Ovary (tissue), 9 donors: Measurements from ENCODE around the gene IRF4. TPM values are rescaled to one million over a fixed set of nuclear protein-coding genes. Genes with fewer than 3 reads are reported as not detected.

Experiments
- DNase-seq, 5 donors: peaks; one replicate each; pipeline ENCODE4 v3.0.0-alpha.2; 2019 to 2020
- H3K27ac ChIP-seq, 2 donors: fragments of 200-600 bp; one replicate each; pipeline versions ENCODE4 v1.5.1 to v1.8.0; 2019 to 2022
- H3K27me3 ChIP-seq: fragments of 200-600 bp; one replicate; pipeline ENCODE4 v1.8.0; 2022
- H3K36me3 ChIP-seq: fragments of 200-600 bp; sonication (generic); one replicate; pipeline ENCODE4 v1.5.1; 2019
- H3K4me1 ChIP-seq: one replicate; pipeline ENCODE4 v1.8.1; 2013; ENCODE audit warnings: mild to moderate bottlenecking, moderate library complexity; ENCODE audit not compliant: insufficient read depth
- H3K4me3 ChIP-seq: fragments of 200-600 bp; sonication (generic); one replicate; pipeline ENCODE4 v1.5.1; 2017
- H3K9me3 ChIP-seq, 2 donors: fragments of 200-600 bp in 1 of 2; sonication (generic) in 1 of 2; one replicate each; pipeline versions ENCODE4 v1.5.1 to v1.8.1; 2013 to 2019; ENCODE audit warnings: mild to moderate bottlenecking in 1 of 2, moderate library complexity in 1 of 2
- EP300 ChIP-seq: sonication (generic); formaldehyde crosslinking; IDR thresholded peaks from one replicate; pipeline ENCODE4 v1.6.1; 2017; ENCODE audit warnings: antibody characterized with exemption
- POLR2A ChIP-seq: fragments of 450-650 bp; IDR thresholded peaks from one replicate; pipeline ENCODE4 v1.6.1; 2017; ENCODE audit warnings: antibody characterized with exemption, mild to moderate bottlenecking, moderate library complexity
- WGBS, 3 donors: extraction: QIAGEN DNeasy Blood & Tissue Kit in 1 of 3; methylation state at CpG; one replicate each; pipeline versions ENCODE4 v1.1.5 to v1.1.7; 2013 to 2017; 5-methylcytosine and 5-hydroxymethylcytosine counted together
- intact Hi-C, 4 donors: fragments of 100-400 bp; cut with DNase I; formaldehyde crosslinking; loops; one replicate each; pipeline versions ENCODE4 v1.11.0 to v1.15.1; 2022 to 2023
- polyA plus RNA-seq, 2 donors: library from polyadenylated mRNA; stranded (reverse); fragments of 200-250 nt in 1 of 2; fragments of 350-450 nt in 1 of 2; fragmentation: Illumina TruSeq in 1 of 2; extraction: RNeasy Lipid Tissue Mini Kit (QIAGEN cat#74804) in 1 of 2; gene quantifications; one replicate each; pipeline ENCODE4 v1.2.3, GENCODE V29; 2013 to 2014
- total RNA-seq, 7 donors: library from RNA; depleted of rRNA in 2 of 7; stranded (reverse); fragments of >200 nt in 2 of 7; fragmentation: NEBNext Ultra II Directional in 3 of 7; extraction: Animal tissue kit (Norgen Biotek cat#: 25700) in 3 of 7; gene quantifications; one replicate each; pipeline versions ENCODE4 v1.1.0 to v1.2.4, GENCODE V29; 2016 to 2023
- TF ChIP-seq, protein P1 (sequence below), 3 donors: fragments of 450-650 bp in 2 of 3; fragments of 200-600 bp in 1 of 3; IDR thresholded peaks; one replicate each; pipeline versions ENCODE4 v1.5.1 to v1.8.0; 2016 to 2022; ENCODE audit warnings: antibody characterized with exemption in 3 of 3, mild to moderate bottlenecking in 1 of 3
- donor health status: DM: no; HTN: no; CAD: no; lungs with moderate emphysema.
- donor health status: DM: no; HTN: no; CAD: no.
- donor health status: Bipolar disorder and iron deficiency.
- donor health status: DM: yes; HTN: yes; CAD: no.
- donor health status: DM: no; HTN: no; CAD: no.
- donor health status: DM: yes; HTN: yes; CAD: no.

The IRF4 gene
- total and polyA plus RNA-seq, 9 donors = 0.12 to 20.7 (median 1.0) TPM

DNA sequence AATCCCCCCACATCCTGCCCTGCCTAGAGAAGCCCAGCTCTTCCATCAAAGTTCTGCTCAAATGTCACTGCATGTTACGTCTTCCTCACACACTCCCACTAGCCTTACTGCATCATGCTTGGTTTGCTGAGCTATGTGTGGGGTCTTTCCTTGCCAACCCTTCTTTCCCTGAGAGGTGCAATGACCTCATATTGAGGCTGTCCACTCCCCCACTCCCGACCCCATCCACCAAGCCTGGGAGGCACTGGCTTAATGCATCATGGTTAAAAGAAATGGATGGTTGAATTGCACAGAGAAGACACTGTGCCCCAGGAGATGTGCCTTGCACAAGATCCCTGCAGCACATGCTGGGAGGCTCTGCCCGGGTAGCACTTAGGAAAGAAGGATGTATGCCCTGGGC is 7.7 kb upstream of the IRF4 start:
- TF ChIP-seq POLR2A = no peak
- TF ChIP-seq, protein P1, sequence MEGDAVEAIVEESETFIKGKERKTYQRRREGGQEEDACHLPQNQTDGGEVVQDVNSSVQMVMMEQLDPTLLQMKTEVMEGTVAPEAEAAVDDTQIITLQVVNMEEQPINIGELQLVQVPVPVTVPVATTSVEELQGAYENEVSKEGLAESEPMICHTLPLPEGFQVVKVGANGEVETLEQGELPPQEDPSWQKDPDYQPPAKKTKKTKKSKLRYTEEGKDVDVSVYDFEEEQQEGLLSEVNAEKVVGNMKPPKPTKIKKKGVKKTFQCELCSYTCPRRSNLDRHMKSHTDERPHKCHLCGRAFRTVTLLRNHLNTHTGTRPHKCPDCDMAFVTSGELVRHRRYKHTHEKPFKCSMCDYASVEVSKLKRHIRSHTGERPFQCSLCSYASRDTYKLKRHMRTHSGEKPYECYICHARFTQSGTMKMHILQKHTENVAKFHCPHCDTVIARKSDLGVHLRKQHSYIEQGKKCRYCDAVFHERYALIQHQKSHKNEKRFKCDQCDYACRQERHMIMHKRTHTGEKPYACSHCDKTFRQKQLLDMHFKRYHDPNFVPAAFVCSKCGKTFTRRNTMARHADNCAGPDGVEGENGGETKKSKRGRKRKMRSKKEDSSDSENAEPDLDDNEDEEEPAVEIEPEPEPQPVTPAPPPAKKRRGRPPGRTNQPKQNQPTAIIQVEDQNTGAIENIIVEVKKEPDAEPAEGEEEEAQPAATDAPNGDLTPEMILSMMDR (IDR thresholded peaks at IDR 0.05) = no peak
- TF ChIP-seq EP300 = no peak

DNA sequence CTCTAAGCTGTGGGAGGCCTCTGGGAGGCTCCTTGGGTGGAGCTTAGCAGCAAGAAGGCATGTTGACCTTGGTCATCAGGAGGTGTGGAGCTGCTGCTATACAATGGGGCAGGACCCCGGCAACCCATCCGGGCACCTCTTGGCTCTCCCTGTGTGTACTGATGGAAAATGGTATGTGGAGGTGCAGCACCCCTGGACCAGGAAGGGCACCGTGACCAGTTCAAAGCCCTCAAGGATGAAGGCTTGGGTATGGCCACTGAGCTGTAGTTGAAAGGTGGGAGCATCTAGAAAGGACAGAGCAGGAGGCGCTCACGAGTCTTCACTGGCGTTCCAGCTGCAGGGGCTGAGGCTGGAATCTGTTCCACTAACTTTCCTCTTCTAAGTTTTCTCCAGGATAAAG is 6.7 kb upstream of the IRF4 start:
- WGBS, 3 donors = 78 to 87% (median 78%) methylated on average over 6 of the region's 6 CpGs
- TF ChIP-seq POLR2A (no peak), EP300 (no peak)
- TF ChIP-seq, protein P1 (IDR thresholded peaks at IDR 0.05) = no peak
- intact Hi-C loops = no loop called here
- Histone ChIP-seq H3K36me3 (no peaks in the 10 kb centered on the region), H3K4me3 (no peak overlapping the region), H3K9me3 (no peaks in the 10 kb centered on the region), H3K4me1 (no peaks in the 10 kb centered on the region), H3K27me3 (no peaks in the 10 kb centered on the region), H3K27ac (no peak overlapping the region)
- no peak for DNase-seq

More for the DNA sequence above, 7.7 kb upstream of the IRF4 start:
- intact Hi-C loops = no loop called here
- Histone ChIP-seq H3K9me3 (no peaks in the 10 kb centered on the region), H3K4me3 (no peak overlapping the region), H3K27me3 (no peaks in the 10 kb centered on the region), H3K27ac (no peak overlapping the region), H3K36me3 (no peaks in the 10 kb centered on the region), H3K4me1 (no peaks in the 10 kb centered on the region)
- 33 to 57% (median 55%) methylated on average over 3 of the region's 3 CpGs for WGBS, 3 donors
- no peak for DNase-seq

DNA sequence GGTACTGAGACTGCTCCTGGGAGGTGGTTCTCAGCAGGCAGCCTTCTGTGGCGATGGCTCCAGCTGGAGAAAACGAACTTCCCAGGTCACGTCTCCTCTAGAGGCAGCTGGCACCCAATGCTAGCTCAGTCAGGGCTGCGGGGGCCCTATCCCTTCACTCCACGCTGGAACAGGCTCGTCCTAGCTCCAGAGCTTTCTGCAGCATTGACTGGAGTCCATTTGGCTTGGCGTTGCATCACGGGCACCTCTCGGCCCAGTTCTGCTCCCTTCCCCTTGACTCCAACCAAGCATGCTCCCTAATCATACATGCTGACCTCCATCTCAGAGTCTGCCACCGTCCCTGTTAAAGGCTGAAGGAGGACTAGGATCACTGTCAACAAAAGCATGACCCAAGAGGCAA is 5.9 kb upstream of the IRF4 start:
- 87 to 88% (median 88%) methylated on average over 10 of the region's 10 CpGs for WGBS, 3 donors
- H3K4me3 ChIP-seq = no peak overlapping the region
- H3K36me3 ChIP-seq = no peaks in the 10 kb centered on the region
- TF ChIP-seq EP300 (no peak), POLR2A (no peak)
- TF ChIP-seq, protein P1 (IDR thresholded peaks at IDR 0.05) = no peak
- no peak overlapping the region for H3K27ac ChIP-seq
- intact Hi-C loops = no loop called here
- no peaks in the 10 kb centered on the region for H3K9me3 ChIP-seq
- H3K27me3 ChIP-seq = no peaks in the 10 kb centered on the region
- no peaks in the 10 kb centered on the region for H3K4me1 ChIP-seq
- DNase-seq = no peak

DNA sequence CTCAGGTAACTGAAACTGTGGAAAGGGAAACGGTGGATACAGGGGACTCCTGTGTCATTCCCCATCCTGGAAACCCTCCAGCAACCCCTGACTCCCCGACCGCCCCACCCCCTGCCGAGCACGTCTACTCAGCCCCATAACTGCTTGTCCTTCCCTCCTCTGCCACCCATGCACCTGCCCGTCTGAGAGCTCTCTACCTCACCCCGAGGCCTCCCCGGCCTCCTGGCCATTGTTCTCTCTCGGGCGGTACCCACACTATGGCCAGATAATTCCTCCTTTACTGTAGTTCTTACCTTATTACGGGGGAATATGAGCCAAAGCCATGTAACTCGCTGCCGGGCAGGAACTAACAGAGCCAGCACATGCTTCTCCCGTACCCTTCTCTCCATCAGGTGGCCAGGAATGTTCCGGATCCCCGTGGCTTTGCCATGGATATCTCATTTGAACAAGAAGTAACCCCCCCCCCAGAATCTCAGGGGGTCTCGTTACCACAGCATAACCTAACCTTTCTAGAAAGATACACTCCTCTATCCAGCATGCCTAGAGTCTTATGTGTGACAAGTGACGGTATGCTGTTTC is 4.8 kb upstream of the IRF4 start:
- Histone ChIP-seq H3K36me3 (no peaks in the 10 kb centered on the region), H3K27me3 (no peaks in the 10 kb centered on the region), H3K27ac (no peak overlapping the region), H3K4me3 (no peak overlapping the region), H3K4me1 (peaks cover 2% of the 10 kb centered on the region), H3K9me3 (no peaks in the 10 kb centered on the region)
- TF ChIP-seq EP300 (no peak), POLR2A (no peak)
- TF ChIP-seq, protein P1 (IDR thresholded peaks at IDR 0.05) = no peak
- intact Hi-C loops = no loop called here
- no peak for DNase-seq
- 84 to 88% (median 88%) methylated on average over 18 of the region's 18 CpGs for WGBS, 3 donors
